OCI-LY7 (cell line): ENCODE results near the gene SGO2. TPM values are rescaled to one million over a fixed set of nuclear protein-coding genes. Genes with fewer than 3 reads are reported as not detected.

Source experiments
- BruUV-seq: library from RNA; stranded (reverse); fragments of 400-500 nt; replicated peaks from 2 replicates; lab custom pipeline; 2021; lab: Mats Ljungman, UMichigan
- CTCF ChIA-PET: fragments of 300-600 bp; sonication (Branson Sonifier 250); formaldehyde crosslinking; loops from one replicate; lab custom pipeline; 2022; ENCODE audit warnings: antibody characterized with exemption; ENCODE audit not compliant: unreplicated experiment; lab: Charles Lee
- POLR2A ChIA-PET: fragments of 300-600 bp; sonication (Branson Sonifier 250); formaldehyde crosslinking; loops from one replicate; lab custom pipeline; 2022; ENCODE audit warnings: antibody characterized with exemption; lab: Charles Lee
- DNase-seq: peaks from one replicate; pipeline ENCODE4 v3.0.0-alpha.2; 2015; ENCODE audit warnings: low spot score
- H2AFZ ChIP-seq: fragments of 200-600 bp; sonication (generic), shearing (Covaris generic); 2 replicates; pipeline ENCODE4 v1.6.1; 2014; ENCODE audit warnings: mild to moderate bottlenecking, antibody characterized with exemption, low read length, moderate library complexity
- H3K27ac ChIP-seq: fragments of 200-600 bp; sonication (generic); 2 replicates; pipeline ENCODE4 v1.5.1; 2014; ENCODE audit warnings: mixed run types, low read depth, mild to moderate bottlenecking, moderate library complexity, low read length, inconsistent platforms; ENCODE audit not compliant: poor library complexity, severe bottlenecking
- H3K36me3 ChIP-seq: fragments of 200-600 bp; sonication (generic); 2 replicates; pipeline ENCODE4 v1.6.1; 2014; ENCODE audit warnings: mild to moderate bottlenecking, antibody characterized with exemption, low read length, moderate library complexity, mixed read lengths; ENCODE audit not compliant: insufficient read depth
- H3K4me1 ChIP-seq: fragments of 200-600 bp; sonication (generic); 2 replicates; pipeline ENCODE4 v1.5.1; 2014; ENCODE audit warnings: mild to moderate bottlenecking, low read length; ENCODE audit not compliant: insufficient read depth, poor library complexity, severe bottlenecking
- H3K4me2 ChIP-seq: fragments of 200-600 bp; sonication (generic); 2 replicates; pipeline ENCODE4 v1.6.1; 2014; ENCODE audit warnings: mild to moderate bottlenecking, low read length
- H3K4me3 ChIP-seq: fragments of 200-600 bp; sonication (generic); 2 replicates; pipeline ENCODE4 v1.5.1; 2014; ENCODE audit warnings: mild to moderate bottlenecking, low read depth, low read length; ENCODE audit not compliant: poor library complexity, severe bottlenecking
- H3K79me2 ChIP-seq: fragments of 200-600 bp; sonication (generic); 2 replicates; pipeline ENCODE4 v1.6.1; 2016; ENCODE audit warnings: low read depth, mild to moderate bottlenecking, low read length, moderate library complexity, mixed read lengths; ENCODE audit not compliant: insufficient read depth
- H3K9me2 ChIP-seq: fragments of 200-600 bp; sonication (generic); 2 replicates; pipeline ENCODE4 v1.6.1; 2016; ENCODE audit warnings: mild to moderate bottlenecking, low read length, mixed read lengths; ENCODE audit not compliant: insufficient read depth
- H3K9me3 ChIP-seq: fragments of 200-600 bp; sonication (generic); 2 replicates; pipeline ENCODE4 v1.6.1; 2014; ENCODE audit warnings: mild to moderate bottlenecking, mixed run types, low read length, mixed read lengths
- H4K20me1 ChIP-seq: fragments of 200-600 bp; sonication (generic); 2 replicates; pipeline ENCODE4 v1.6.1; 2014; ENCODE audit warnings: mild to moderate bottlenecking, antibody characterized with exemption, low read length, moderate library complexity, mixed read lengths; ENCODE audit not compliant: insufficient read depth
- CTCF ChIP-seq: fragments of 200-600 bp; sonication (generic); conservative IDR thresholded peaks from 2 replicates; pipeline ENCODE4 v1.5.1; 2014; ENCODE audit warnings: mild to moderate bottlenecking, antibody characterized with exemption, low read length, moderate library complexity, mixed read lengths
- EZH2phosphoT487 ChIP-seq: fragments of 200-600 bp; sonication (generic); IDR thresholded peaks from 2 replicates; pipeline ENCODE4 v1.6.1; 2018; ENCODE audit warnings: low read depth, borderline replicate concordance, mild to moderate bottlenecking, mixed run types, antibody characterized with exemption, low read length, moderate library complexity, mixed read lengths
- intact Hi-C: fragments of 100-400 bp; cut with micrococcal nuclease; formaldehyde crosslinking; loops from one replicate; pipeline ENCODE4 v1.10.0; 2022; ENCODE audit not compliant: unreplicated experiment
- total RNA-seq, 2 experiments: library from RNA; depleted of rRNA in 1 of 2; stranded (reverse); fragments of >200 nt in 1 of 2; shearing (Covaris generic) in 1 of 2; gene quantifications; 2 replicates each; pipeline ENCODE4 v1.2.3, GENCODE V29; 2014 to 2022

The SGO2 gene
- total RNA-seq, 2 experiments from 2014 or later, result 29.3 to 55.3 TPM

DNA sequence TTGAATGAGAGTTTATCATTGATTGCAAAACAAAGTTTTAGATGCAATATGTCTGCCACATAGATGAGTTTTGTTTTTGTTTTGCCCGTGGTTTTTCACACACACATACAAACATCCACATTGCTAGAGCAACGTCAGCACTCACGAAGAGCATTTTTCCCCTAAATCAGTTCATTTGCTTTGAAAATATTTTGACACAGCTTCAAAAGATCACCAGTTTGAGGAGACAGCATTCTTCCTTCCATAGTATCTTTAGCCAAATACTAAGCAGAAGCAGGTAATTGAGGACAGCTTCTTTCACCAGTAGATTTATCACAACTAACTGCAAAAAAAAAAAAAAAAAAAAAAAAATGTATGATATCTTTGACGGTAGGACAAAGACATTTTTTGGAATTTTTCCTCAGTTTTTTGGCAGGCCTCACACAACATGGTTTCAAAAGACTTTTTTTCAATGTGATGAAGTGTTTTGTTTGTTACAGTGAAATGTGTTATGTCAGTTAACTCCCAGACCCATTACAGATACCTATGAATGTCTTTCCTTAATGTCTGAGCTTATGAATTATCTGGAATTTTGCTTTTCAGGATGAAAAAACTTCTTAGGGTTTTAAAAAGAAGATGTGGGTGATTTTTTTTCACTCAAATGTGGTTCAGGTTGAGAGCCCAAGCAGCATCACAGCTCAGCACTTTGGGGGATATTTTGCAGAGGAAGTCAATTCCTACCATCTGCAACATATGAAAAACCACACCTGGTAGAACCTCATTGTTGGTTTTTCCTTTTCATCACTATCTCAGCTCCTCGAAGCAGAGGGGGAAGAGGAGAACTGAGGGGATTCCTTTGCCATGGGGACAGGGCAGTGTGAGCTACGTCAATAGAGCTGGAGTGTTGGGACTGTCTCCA is 91.4 kb downstream of the SGO2 start:
- intact Hi-C loops, result loop anchor here (2.0 kb wide), 1 partner anchor 85 kb away; no protein-coding TSS in a partner anchor
- Histone ChIP-seq H3K4me2 (peak overlapping the region; percentile 59), H3K9me2 (no peaks in the 10 kb centered on the region), H3K9me3 (no peaks in the 10 kb centered on the region), H4K20me1 (no peaks in the 10 kb centered on the region), H3K4me3 (no peak overlapping the region), H2AFZ (peak overlapping the region; percentile 68; the same call in 1 of the 2 replicates), H3K36me3 (no peaks in the 10 kb centered on the region), H3K79me2 (no peaks in the 10 kb centered on the region), H3K27ac (peak overlapping the region; percentile 23), H3K4me1 (peaks cover 24% of the 10 kb centered on the region)
- CTCF ChIA-PET, result interaction anchor here (1.0 kb wide), 1 partner anchor 134 kb away, joined by 4 read pairs; no protein-coding TSS in a partner anchor
- DNase-seq, result peak; percentile 57
- POLR2A ChIA-PET, result interaction anchor here (0.6 to 2.2 kb wide), 4 partner anchors 16 to 795 kb away, joined by 3 to 8 read pairs (median 4); no protein-coding TSS in a partner anchor
- no TSS peak for BruUV-seq
- TF ChIP-seq CTCF (no peak), EZH2phosphoT487 (no peak)

- H3K4me3 ChIP-seq, result no peak overlapping the region
- no peaks in the 10 kb centered on the region for H3K36me3 ChIP-seq
- no TSS peak for BruUV-seq
- no peak for DNase-seq
- H3K4me2 ChIP-seq, result peak overlapping the region; percentile 59
- TF ChIP-seq EZH2phosphoT487 (no peak), CTCF (no peak)
- intact Hi-C loops, result loop anchor here (2.0 kb wide), 1 partner anchor 85 kb away; no protein-coding TSS in a partner anchor
- ChIA-PET CTCF (interaction anchor here (0.9 to 1.0 kb wide), 2 partner anchors 77 to 135 kb away, joined by 3 to 4 read pairs; no protein-coding TSS in a partner anchor), POLR2A (interaction anchor here (0.8 to 2.2 kb wide), 3 partner anchors 13 to 89 kb away, joined by 3 to 8 read pairs (median 4); no protein-coding TSS in a partner anchor)
- no peaks in the 10 kb centered on the region for H4K20me1 ChIP-seq
- H3K9me2 ChIP-seq, result no peaks in the 10 kb centered on the region
- H3K27ac ChIP-seq, result peak overlapping the region; percentile 23
- H3K9me3 ChIP-seq, result no peaks in the 10 kb centered on the region
- H3K79me2 ChIP-seq, result no peaks in the 10 kb centered on the region
- peak overlapping the region; percentile 68; the same call in 1 of the 2 replicates for H2AFZ ChIP-seq
- peaks cover 24% of the 10 kb centered on the region for H3K4me1 ChIP-seq
Measured at GRCh38 chr2:200618054-200618419, 92.0 kb downstream of the SGO2 start.
